ENCODE results near the gene SARM1.

The SARM1 gene

GRCh38 chr17:28369684-28370034 lies 1.8 kb upstream of the SARM1 start:
- DNase-seq, result peak in 1 of 2 experiments; percentile 9

GRCh38 chr17:28370035-28370743 lies 1.3 kb upstream of the SARM1 start, which contains the start of gene VTN:
Gene VTN (minus strand): TSS chr17:28370307. CDS start chr17:28370203, 104 bp downstream.
- no peak for DNase-seq

GRCh38 chr17:28370744-28371103 lies 770 bp upstream of the SARM1 start:
- no peak for DNase-seq

DNA sequence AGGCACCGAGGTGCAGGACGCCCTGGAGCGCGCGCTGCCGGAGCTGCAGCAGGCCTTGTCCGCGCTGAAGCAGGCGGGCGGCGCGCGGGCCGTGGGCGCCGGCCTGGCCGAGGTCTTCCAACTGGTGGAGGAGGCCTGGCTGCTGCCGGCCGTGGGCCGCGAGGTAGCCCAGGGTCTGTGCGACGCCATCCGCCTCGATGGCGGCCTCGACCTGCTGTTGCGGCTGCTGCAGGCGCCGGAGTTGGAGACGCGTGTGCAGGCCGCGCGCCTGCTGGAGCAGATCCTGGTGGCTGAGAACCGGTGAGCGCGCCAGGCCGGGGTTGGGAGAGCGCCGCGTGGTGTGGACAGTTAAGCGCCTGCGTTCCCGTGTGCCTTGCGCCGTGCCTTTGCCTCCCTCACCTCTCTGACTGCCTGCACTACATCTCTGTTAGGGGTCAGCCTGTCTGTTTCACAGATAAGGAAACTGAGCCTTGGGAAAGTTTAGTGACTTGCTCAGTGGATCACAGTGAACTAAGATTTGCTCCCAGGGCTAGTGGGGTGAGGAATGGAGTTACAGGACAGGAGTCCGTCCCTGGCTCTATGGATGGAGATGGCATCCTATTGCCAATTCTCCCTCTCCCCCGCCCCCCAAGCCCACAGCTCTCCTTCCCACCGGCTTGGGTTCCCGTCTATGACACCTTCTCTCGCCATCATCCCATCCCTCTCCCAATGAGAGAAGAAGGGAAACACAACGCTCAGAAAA lies 880 bp downstream of the SARM1 start:
- no peak for DNase-seq

- DNase-seq, result no peak
Measured at GRCh38 chr17:28372945-28373274, 1.4 kb downstream of the SARM1 start.

DNA sequence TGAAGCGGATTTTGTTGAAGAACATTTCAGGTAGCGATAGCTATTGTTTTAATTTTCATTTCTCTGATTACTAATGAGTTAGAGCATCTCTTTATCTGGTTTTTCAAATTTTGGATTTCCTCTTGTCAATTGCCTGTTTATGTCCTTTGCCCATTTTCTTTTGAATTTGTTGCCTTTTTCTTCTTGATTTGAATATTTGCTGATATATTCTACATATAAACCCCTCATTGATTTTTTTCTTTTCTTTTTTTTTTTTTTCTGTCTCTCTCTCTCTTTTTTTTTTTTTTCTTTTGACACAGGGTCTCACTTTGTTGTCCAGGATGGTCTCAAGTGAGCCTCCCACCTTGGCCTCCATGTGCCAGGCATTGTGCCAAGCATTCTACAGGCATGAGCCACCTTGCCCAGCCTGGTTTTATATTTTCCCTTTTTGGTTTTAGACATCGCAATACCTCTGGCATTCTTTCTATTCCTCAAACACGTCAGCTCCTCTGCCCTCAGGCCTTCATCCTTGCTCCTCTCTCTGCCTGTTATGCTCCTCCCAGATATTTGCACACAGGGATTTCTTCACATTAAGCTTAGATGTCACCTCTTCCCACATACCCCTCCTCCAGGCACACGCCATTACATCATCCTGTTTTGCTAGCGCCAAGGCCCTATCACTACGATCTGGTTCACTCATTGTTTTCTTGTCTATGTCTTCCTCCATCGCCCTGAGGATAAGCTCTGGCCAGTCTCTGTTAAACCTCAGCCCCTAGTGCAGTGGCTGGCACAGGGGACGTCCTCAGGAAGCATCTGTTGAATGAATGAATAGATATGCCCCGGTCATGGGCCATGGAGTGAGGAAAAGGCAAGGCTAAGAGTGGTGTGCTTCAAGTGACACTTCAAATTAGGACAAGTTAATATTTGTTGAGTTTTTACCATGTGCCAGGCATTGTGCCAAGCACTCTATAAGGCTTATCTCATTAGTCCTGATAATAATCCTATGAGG lies 8.6 kb downstream of the SARM1 start:
- DNase-seq, result no peak

DNA sequence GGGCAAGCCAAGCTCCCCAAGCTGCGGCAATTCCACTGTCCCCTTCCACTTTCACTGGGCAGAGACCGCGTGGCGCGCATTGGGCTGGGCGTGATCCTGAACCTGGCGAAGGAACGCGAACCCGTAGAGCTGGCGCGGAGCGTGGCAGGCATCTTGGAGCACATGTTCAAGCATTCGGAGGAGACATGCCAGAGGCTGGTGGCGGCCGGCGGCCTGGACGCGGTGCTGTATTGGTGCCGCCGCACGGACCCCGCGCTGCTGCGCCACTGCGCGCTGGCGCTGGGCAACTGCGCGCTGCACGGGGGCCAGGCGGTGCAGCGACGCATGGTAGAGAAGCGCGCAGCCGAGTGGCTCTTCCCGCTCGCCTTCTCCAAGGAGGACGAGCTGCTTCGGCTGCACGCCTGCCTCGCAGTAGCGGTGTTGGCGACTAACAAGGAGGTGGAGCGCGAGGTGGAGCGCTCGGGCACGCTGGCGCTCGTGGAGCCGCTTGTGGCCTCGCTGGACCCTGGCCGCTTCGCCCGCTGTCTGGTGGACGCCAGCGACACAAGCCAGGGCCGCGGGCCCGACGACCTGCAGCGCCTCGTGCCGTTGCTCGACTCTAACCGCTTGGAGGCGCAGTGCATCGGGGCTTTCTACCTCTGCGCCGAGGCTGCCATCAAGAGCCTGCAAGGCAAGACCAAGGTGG lies 9.8 kb downstream of the SARM1 start:
- DNase-seq, result peak in 1 of 2 experiments; percentile 56

DNA sequence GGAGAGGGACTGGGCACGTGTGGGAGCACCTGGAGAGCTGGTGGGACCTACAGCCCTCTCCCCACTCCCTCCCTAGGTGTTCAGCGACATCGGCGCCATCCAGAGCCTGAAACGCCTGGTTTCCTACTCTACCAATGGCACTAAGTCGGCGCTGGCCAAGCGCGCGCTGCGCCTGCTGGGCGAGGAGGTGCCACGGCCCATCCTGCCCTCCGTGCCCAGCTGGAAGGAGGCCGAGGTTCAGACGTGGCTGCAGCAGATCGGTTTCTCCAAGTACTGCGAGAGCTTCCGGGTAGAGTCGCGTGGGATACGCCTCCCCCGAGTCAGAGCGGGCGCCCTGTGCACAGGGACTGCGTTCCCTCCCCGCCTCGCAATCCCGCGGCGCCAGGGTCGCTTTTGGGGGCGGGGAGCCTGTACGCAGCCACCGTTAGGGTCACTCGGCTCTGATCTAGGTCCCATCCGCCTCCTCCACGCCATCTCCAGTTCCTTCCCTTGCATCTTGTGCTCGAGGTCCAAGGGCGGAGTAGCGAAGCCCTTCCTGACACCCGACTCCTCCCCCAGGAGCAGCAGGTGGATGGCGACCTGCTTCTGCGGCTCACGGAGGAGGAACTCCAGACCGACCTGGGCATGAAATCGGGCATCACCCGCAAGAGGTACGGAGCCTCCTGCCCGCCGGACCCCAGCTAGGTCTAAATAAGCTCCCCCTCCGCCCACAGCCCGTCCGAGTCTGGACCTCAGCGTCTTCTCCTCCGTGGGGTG lies 13.0 kb downstream of the SARM1 start:
- no peak for DNase-seq

- no peak for DNase-seq
Measured at GRCh38 chr17:28385037-28385400, 13.5 kb downstream of the SARM1 start.

- no peak for DNase-seq
Measured at GRCh38 chr17:28385406-28385805, 13.9 kb downstream of the SARM1 start.

DNA sequence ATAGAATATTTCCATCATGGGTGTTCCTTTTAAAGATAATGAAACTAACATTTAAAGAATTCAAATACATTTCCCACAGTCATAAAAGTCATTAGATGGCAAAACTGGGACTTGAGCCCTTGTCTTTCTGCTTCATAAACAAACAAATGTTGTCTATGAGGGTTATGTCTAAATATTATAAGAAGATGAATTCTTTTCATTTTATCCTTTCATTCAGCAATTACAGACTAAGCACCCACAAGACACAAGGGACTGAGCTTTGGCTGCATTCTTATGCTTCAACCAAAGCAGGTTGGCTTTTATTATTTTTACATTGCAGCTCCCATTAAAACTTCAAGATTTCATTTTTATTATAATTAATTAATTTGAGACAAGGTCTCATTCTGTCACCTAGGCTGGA lies 14.9 kb downstream of the SARM1 start:
- no peak for DNase-seq

- no peak for DNase-seq
Measured at GRCh38 chr17:28388106-28388505, 16.6 kb downstream of the SARM1 start.

DNA sequence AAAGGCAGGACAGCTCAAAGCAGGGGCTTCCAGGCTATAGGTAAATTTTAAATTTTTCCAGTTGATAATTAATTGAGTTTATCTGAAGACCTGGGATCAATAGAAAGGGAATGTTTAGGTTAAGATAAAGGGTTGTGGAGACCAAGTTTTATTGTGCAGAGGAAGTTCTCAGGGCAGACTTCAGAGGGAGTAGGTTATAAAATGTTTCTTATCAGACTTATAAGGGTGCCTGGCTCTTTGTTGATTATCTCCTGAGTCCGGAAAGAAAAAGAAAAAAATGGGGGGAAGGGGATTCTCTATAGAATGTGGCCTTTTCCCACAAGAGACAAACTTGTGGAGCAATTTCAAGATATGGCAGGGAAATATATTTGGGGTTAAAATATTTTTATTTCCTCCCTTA lies 18.6 kb downstream of the SARM1 start:
- DNase-seq, result no peak

- no peak for DNase-seq
Measured at GRCh38 chr17:28390563-28390962, 19.1 kb downstream of the SARM1 start.

GRCh38 chr17:28390984-28391383 lies 19.5 kb downstream of the SARM1 start:
- DNase-seq, result no peak

GRCh38 chr17:28391401-28391800 lies 19.9 kb downstream of the SARM1 start:
- no peak for DNase-seq

GRCh38 chr17:28392491-28392890 lies 21.0 kb downstream of the SARM1 start:
- DNase-seq, result no peak

DNA sequence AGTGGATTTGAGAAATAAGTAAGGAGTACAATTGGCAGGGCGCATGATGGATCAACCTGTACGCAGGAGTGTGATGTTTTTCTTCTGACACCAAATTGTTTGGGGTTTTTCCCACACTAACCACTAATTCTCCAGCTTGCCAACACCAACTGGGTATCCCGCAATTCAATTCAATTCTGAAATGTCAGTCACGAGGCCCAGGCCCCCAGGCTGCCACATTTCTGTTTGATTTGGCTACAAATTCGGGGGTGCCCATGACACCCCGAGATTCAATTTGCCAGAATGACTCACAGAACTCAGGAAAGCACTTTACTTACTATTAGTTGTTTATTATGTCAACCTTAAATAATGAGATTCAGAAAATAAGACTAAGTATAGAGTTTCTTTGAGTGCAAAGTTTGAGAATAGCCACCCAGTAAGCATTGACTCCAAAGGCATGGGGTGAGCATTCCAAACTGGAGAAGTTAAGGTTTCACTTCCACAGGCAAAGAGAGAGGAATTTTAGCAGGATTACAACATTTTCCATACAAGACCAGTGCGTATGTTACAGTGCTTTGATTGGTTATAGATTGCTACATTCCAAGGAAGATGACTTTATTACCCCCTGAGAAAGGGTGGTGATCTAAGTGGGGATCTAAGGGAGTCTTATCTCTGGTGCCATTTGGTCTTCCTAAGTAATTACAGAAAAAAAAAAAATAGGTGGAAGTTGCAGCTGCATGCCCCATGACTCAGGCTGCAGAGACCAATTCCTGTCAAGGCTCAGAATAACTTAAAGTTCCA lies 23.0 kb downstream of the SARM1 start:
- no peak for DNase-seq

DNA sequence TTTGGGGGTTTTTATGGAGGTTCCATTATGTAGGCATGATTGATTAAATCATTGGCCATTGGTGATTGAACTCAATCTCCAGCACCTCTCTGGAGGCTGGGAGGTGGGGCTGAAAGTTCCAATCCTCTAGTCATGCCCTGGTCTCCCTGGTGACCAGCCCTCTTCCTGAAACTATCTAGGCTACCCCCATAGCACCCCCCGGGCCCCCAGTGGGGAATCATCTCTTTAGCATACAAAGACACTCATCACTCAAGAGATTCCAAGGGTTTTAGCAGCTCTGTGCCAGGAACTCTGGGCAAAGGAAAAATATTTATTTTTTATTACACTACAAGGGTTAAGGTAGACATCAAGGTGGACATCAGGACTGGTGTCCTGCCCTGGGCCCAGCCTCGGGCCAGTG lies 23.9 kb downstream of the SARM1 start:
- DNase-seq, result no peak

- DNase-seq, result no peak
Measured at GRCh38 chr17:28395968-28396367, 24.5 kb downstream of the SARM1 start.

- no peak for DNase-seq
Measured at GRCh38 chr17:28396635-28397239, 25.2 kb downstream of the SARM1 start.

All from NCI-H1930 (cell line).